Cardiac muscle cell (in vitro differentiated cells and primary cell): Measurements from ENCODE around the gene HUWE1. TPM values are rescaled to one million over a fixed set of nuclear protein-coding genes. Genes with fewer than 3 reads are reported as not detected.
"Not testable (repeated sequence)": the region's sequence is repeated elsewhere in the genome, so short reads cannot be mapped to it uniquely, and the experiment has no call there.

ENCODE experiments used
- DNase-seq, 2 donors: peaks; one replicate each; pipeline versions ENCODE4 v3.0.0 to v3.0.0-alpha.2; 2010 to 2017; ENCODE audit warnings: low read depth in 1 of 2, low spot score in 1 of 2
- H3K27ac ChIP-seq: fragments of 200-600 bp; sonication (generic); 2 replicates; pipeline ENCODE4 v1.5.1; 2016
- H3K27me3 ChIP-seq: fragments of 200-600 bp; sonication (generic); 2 replicates; pipeline ENCODE4 v1.6.0; 2016; ENCODE audit warnings: control low read depth
- H3K36me3 ChIP-seq: fragments of 200-600 bp; sonication (generic); 2 replicates; pipeline ENCODE4 v1.5.1; 2016; ENCODE audit warnings: control low read depth
- H3K4me1 ChIP-seq: fragments of 200-600 bp; sonication (generic); 2 replicates; pipeline ENCODE4 v1.8.1; 2017; ENCODE audit warnings: low read depth, mild to moderate bottlenecking, mixed run types
- H3K4me3 ChIP-seq: fragments of 200-600 bp; sonication (generic); 2 replicates; pipeline ENCODE4 v1.5.1; 2016; ENCODE audit warnings: mild to moderate bottlenecking
- H3K9me3 ChIP-seq: fragments of 200-600 bp; sonication (generic); 2 replicates; pipeline ENCODE4 v1.5.1; 2017; ENCODE audit warnings: low read depth, mild to moderate bottlenecking, control low read depth
- polyA plus RNA-seq: library from polyadenylated mRNA; unstranded; fragments of >200 nt; fragmentation: Nextera tagmentation; extraction: Ambion mirVana; gene quantifications from 2 replicates; pipeline ENCODE4 v1.2.1, GENCODE V29; 2016
- total RNA-seq: library from RNA; depleted of rRNA; stranded (reverse); fragments of >200 nt; gene quantifications from 2 replicates; pipeline ENCODE4 v1.2.3, GENCODE V29; 2016
- TF ChIP-seq, protein P1 (sequence below): IDR thresholded peaks from 2 replicates; pipeline ENCODE4 v1.5.1; 2012; ENCODE audit warnings: low read depth, mild to moderate bottlenecking, low read length

HUWE1 gene
- total and polyA plus RNA-seq, 2 experiments from 2014 or later = 56.0 to 163 TPM

DNA sequence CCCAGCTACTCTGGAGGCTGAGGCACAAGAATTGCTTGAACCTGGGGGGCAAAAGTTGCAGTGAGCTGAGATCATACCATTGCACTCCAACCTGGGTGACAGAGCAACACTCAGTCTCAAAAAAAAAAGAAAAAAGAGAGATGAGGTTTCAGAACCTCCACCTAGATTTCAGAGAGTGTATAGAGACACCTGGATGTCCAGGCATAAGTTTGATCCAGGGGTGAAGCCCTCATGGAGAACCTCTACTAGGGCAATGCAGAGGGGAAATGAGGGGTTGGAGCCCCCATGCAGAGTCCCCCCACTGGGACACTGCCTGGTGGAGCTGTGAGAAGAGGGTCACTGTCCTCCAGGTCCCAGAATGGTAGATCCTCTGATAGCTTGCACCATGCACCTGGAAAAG is 159.5 kb downstream of the HUWE1 start:
- no peak for DNase-seq
- H3K4me1 ChIP-seq = no peaks in the 10 kb centered on the region

DNA sequence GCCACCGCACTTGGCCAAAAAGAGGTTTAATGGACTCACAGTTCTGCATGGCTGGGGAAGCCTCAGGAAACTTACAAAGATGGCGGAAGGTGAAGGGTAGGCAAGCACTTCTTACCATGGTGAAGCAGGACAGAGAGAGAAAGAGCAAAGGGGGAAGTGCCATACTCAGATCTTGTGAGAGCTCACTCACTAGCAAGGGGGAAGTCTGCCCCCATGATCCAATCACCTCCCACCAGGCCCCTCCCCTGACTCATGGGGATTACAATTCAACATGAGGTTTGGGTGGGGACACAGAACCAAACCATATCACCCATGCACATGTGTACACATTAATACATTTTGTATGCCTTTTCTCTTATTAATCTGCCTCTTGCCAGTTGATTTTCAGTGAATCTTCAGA is 175.2 kb downstream of the HUWE1 start:
- Histone ChIP-seq H3K27me3 (no peaks in the 10 kb centered on the region), H3K27ac (no peak overlapping the region), H3K9me3 (no peaks in the 10 kb centered on the region), H3K4me3 (no peak overlapping the region), H3K4me1 (no peaks in the 10 kb centered on the region), H3K36me3 (no peaks in the 10 kb centered on the region)
- TF ChIP-seq, protein P1, sequence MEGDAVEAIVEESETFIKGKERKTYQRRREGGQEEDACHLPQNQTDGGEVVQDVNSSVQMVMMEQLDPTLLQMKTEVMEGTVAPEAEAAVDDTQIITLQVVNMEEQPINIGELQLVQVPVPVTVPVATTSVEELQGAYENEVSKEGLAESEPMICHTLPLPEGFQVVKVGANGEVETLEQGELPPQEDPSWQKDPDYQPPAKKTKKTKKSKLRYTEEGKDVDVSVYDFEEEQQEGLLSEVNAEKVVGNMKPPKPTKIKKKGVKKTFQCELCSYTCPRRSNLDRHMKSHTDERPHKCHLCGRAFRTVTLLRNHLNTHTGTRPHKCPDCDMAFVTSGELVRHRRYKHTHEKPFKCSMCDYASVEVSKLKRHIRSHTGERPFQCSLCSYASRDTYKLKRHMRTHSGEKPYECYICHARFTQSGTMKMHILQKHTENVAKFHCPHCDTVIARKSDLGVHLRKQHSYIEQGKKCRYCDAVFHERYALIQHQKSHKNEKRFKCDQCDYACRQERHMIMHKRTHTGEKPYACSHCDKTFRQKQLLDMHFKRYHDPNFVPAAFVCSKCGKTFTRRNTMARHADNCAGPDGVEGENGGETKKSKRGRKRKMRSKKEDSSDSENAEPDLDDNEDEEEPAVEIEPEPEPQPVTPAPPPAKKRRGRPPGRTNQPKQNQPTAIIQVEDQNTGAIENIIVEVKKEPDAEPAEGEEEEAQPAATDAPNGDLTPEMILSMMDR = no peak
- DNase-seq = no peak

More for the DNA sequence above, 159.5 kb downstream of the HUWE1 start:
- Histone ChIP-seq H3K27ac (no peak overlapping the region), H3K27me3 (no peaks in the 10 kb centered on the region), H3K9me3 (no peaks in the 10 kb centered on the region), H3K4me3 (no peak overlapping the region), H3K36me3 (no peaks in the 10 kb centered on the region)
- TF ChIP-seq, protein P1 = no peak

DNA sequence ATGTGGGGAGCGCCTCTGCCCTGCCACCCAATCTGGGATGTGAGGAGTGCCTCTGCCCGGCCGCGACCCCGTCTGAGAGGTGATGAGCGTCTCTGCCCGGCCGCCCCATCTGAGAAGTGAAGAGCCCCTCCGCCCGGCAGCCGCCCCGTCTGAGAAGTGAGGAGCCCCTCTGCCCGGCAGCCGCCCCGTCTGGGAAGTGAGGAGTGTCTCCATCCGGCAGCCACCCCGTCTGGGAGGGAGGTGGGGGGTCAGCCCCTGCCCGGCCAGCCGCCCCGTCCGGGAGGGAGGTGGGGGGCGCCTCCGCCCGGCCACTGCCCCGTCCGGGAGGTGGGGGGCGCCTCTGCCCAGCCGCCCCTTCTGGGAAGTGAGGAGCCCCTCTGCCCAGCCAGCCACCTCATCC is 182.5 kb downstream of the HUWE1 start:
- not testable (repeated sequence) for H3K4me1 ChIP-seq, H3K27ac ChIP-seq, H3K36me3 ChIP-seq, H3K9me3 ChIP-seq, DNase-seq, H3K4me3 ChIP-seq, H3K27me3 ChIP-seq

DNA sequence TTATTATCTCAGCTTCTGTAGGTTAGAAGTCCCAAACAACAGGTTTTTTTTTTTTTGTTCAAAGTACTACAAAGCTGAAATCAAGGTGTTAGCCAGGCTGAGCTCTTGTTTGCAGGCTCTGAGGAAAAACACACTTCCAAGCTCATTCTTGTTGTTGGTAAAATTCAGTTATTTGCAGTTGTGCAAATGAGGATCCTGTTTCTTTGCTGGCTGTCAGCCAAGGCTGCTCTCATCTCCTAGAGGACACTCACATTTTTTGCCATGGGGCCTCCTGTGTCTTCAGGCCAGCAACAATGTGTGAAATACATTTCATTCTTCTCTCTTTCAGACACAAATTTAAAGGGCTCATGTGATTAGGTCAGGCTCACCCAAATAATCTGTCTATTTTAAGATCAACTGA is 192.1 kb downstream of the HUWE1 start:
- no peaks in the 10 kb centered on the region for H3K27me3 ChIP-seq
- H3K36me3 ChIP-seq = no peaks in the 10 kb centered on the region
- H3K9me3 ChIP-seq = peaks cover 3% of the 10 kb centered on the region
- DNase-seq = peak in 1 of 2 donors; percentile 39
- H3K27ac ChIP-seq = no peak overlapping the region
- H3K4me3 ChIP-seq = no peak overlapping the region
- TF ChIP-seq, protein P1 = no peak
- no peaks in the 10 kb centered on the region for H3K4me1 ChIP-seq

DNA sequence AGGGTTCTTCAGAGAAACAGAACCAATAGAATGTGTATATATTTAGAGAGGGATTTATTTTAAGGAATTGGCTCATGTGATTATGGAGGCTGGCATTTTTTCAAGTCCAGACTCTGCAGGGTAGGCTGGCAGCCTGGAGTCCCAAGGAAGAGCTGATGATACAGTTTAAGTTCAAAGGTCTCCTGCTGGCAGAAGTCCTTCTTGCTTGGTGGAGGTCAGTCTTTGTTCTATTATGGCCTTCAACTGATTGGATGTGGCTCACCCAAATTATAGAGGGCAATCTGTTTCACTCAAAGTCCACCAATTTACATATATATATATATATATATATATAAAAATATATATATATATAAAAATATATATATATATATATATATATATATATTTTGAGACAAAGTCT is 200.2 kb downstream of the HUWE1 start:
- no peak for DNase-seq
- H3K27ac ChIP-seq = no peak overlapping the region
- no peaks in the 10 kb centered on the region for H3K36me3 ChIP-seq
- no peaks in the 10 kb centered on the region for H3K27me3 ChIP-seq
- TF ChIP-seq, protein P1 = no peak
- H3K4me3 ChIP-seq = no peak overlapping the region
- peaks cover 3% of the 10 kb centered on the region for H3K9me3 ChIP-seq
- H3K4me1 ChIP-seq = no peaks in the 10 kb centered on the region

DNA sequence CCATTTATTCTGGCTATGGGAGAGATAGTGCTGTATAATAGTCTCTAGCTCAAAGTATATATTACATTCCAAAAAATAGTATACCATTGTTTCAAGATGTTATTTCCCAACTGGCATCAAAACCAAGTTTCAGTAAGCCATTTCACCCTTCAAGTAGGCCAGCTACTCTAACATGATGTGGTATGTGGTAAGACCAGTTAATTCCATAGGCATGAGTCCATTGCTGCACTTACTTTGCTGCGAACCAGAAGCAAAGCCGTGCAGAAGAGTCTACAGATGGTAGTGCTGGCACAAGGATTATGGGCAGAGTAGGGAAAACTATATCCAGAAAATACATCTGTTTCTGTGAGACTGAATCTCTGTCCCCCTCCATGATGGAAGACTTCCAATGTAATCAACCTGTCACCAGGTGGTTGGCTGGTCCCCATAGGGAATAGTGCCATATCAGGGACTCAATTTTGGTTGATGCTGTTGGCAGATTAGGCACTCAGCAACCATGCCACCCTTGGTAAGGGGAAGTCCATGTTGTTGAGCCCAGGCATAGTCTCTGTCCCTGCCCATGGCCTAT is 202.6 kb downstream of the HUWE1 start:
- peak in 1 of 2 donors; percentile 5 for DNase-seq
- no peaks in the 10 kb centered on the region for H3K4me1 ChIP-seq
- H3K27ac ChIP-seq = no peak overlapping the region
- no peaks in the 10 kb centered on the region for H3K9me3 ChIP-seq
- TF ChIP-seq, protein P1 = no peak
- no peak overlapping the region for H3K4me3 ChIP-seq
- no peaks in the 10 kb centered on the region for H3K36me3 ChIP-seq
- H3K27me3 ChIP-seq = no peaks in the 10 kb centered on the region
